Measurements from ENCODE around the gene FES.
"Not testable (repeated sequence)": the region's sequence is repeated elsewhere in the genome, so short reads cannot be mapped to it uniquely, and the experiment has no call there.

The FES gene

DNA sequence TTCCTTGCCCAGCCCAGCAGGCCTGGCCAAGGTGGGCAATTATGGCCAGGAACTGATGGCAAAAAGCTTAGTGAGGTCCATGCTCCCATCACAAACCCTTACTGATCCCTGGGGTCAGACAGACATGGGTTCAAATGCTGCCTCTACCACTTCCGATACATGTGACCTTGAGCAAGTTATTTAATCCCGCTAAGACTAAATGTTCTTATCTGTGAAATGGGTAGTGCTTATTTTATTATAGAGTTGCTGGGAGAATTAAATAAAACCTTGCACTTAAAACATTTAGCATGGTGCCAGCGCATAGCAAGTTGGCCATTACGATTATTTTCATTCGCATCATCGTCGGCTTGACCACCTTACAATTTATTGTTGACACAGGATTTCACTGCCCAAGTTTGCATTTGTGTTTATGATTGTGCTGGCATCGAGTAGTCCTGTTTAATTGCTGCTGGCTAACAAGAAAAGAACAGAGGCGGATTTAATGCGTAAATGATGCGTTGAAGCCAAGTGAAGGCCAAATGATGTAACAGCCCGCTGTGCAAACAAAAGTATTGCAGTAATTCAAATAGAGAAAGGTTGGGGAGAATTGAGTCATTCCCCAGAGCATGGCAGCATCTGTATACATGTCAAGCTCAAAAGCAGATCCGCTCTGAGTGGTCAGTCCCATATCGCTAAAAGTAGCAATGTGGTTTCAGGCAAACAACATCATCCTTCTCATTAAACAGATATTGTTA is 23.2 kb upstream of the FES start:
- DNase-seq (ENCODE audit: low read depth): no peak

DNA sequence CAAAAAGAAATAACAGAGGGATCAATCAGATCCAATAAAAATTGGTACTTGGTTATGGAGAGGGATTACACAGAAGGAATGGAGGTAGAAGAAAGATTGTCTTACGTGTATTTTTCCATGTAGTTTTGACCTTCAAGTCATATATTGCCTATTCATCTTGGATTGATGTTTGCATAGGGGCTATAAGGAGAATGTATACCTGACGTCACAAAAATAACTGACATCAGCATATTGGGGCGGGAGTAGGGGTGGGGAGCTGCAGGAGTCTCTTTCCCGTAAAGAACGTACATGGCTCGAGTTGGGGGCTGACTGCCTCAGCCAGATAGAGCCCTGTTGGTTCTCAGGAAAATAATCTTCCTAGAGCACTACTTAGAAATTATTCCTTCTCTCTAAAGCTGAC is 21.8 kb upstream of the FES start:
- no peak for DNase-seq (ENCODE audit: low read depth)

DNA sequence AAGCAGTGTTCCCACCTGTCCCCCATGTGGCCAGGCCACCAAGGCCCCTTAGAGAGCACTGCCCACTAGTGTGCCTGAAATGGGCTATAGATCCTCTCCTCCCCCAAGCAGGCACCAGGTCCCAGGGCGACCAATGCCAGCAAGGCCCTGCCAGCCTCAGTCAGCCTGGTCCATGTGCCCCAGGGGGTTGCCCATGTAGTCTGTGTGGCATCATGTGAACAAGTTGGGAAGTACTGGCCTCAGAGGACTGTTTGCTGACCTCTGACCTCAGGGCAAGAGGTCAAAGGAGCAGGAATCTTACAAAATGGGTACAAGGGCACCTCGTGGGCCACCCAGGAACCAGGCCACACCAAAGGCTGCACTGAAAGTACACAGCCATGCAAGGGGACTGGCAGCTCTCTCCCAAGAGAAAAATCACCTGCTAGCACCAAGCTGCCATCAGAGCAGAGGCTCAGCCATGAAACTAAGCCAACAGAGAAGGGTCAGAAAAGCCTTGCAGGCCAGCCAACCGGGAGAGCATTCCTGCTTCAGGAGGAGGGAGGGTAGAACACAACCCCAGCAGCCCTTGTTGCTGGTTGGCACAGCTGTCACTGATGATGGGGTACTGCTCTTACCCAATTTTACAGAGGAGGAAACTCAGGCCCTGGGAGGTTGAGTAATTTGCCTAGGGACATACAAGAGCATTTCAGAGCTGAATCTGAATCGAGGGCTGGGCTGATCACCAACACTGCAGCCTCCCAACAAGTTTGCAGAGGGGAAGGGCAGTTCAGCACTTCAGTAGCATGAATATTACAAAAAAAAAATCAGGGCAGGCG is 21.1 kb upstream of the FES start:
- no peak for DNase-seq (ENCODE audit: low read depth)

DNA sequence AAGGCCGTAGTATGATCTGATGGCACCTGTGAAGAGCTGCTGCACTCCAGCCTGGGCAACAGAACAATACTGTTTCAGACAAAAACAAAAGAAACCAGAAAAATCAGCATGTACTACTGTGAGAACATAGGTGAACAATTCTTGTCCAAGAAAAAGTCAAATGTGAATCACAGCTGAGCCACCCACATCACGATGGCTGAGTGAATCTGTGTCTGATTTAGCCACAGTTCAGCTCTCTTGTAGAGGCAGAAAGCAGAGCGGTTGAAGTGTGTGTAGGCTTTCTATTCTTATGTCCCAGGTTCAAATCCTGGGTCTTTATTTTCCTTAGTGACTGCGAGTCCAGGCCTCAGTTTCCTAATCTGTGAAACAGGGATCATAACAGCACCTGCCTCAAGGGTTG is 20.3 kb upstream of the FES start:
- DNase-seq (ENCODE audit: low read depth): no peak

DNA sequence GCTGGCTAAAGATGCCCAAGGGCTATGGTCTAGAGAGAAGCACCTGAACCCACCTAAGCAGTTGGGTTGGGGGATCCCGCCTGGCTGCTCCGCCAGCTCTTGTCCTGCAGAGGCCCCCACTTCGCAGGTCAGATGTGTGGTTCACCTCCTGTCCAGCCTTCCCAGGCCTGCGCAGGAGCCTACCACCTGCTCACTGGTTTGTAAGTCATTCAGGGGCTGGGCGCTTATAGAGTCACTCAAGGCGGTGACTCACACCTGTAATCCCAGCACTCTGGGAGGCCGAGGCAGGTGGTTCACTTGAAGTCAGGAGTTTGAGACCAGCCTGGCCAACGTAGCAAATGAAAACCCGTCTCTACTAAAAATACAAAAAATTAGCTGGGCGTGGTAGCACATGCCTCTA is 19.8 kb upstream of the FES start:
- no peak for DNase-seq (ENCODE audit: low read depth)

DNA sequence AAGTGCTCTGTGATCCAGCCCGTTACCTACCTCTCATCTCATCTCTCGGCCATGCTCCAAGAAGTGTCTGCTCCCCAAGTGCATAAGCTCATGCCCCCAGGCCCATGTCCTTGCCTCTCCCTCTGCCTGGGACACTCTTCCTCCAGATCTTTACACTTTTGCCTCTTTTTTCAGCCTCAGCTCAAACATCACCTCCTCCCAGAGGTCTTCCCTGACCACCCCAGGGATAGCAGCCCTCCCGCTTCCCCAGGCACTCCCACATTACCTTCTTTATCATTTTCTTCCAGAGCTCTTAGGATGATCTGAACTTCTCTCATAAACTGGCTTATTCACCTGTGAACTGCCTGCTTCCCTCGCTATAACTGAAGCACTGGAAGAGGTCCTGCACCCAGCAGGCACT is 18.6 kb upstream of the FES start:
- DNase-seq (ENCODE audit: low read depth): no peak

DNA sequence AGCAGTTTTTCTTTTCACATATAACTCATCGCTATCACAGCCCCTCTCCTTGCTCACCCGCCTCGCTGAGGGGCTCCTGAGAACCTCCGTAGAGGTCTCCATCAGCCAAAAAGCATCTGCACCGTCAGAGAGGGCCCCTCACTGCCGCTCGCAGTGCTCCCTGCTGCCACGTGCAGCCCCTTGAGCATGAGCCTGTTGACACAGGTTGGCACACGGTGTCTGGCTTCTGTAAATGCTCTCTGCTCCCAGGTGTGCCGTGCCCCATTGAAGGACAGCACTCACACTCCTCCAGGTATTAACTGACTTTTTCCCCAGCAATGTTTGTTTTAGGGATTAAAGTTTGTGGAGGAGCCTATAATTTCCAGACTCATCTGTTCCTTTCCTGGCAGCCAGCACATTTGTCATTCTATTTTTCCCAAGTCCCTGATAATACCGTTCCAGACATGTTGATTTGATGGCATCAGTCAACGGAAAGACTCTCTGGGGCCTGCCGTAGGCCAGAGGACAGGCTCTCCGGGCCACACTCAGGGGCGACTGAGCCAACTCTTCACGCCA is 18.1 kb upstream of the FES start:
- no peak for DNase-seq (ENCODE audit: low read depth)

DNA sequence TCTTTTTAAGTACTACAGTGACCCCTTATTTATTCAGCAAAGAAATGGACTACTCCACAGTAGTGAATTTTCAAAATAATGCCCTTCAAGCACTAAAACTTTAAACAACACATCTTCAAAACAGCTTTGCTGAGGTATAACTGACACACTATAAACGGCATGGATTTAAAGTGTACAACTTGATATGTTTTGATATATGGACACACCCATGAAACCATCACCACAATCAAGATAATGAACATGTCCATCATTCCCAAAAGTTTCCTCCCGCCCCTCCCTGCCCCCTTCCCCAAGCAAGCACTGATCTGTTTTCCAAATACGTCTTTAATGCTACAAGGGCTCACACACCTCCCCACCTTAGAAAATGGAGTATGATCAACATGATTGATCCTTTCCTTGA is 17.5 kb upstream of the FES start:
- DNase-seq (ENCODE audit: low read depth): no peak

DNA sequence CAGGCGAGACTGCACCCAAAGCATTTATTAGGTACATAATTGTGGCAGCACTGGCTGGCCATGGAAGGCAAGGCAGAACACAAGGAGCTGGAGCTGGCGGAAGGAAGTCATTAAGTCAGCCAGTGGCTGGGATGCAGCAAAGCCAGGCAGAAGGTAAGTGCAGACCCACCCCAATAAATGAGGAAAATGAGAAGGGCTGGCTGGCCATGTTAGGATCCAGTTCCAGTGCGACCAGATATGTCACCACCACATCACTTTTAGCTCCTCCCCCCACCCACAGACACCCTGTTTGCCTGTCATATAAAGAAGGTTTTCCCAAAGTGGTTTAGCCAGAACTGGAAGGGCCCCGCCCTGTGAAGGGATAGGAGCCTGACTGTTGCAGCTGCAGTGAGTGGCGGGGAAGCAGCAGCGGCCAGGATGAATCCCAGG is 16.0 kb upstream of the FES start, which contains the start of gene FURIN:
Gene FURIN, plus strand, starts transcription at position 328 of the 429 bp plus-strand sequence. CDS start 7,153 bp downstream, outside the sequence.
- no peak for DNase-seq (ENCODE audit: low read depth)

DNA sequence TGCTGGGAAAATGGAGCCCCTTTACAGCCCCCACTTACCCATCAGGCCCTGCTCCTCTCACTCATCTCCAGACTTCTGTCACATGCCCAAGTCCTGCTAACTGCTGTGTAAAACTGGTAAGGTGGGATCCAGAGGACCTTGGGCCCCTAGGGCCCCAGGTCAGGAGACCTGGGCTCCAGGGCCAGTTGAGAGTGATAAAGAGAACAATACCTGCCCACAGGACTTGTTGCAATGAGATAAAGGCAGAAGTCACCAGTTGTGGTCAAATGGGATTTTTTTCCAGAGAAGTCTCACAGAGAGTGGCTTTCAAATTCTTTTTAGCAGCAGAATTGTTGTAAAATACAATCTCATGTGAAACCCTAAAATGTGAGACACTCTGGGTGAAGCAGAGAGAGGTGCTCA is 15.2 kb upstream of the FES start:
- DNase-seq (ENCODE audit: low read depth): no peak

DNA sequence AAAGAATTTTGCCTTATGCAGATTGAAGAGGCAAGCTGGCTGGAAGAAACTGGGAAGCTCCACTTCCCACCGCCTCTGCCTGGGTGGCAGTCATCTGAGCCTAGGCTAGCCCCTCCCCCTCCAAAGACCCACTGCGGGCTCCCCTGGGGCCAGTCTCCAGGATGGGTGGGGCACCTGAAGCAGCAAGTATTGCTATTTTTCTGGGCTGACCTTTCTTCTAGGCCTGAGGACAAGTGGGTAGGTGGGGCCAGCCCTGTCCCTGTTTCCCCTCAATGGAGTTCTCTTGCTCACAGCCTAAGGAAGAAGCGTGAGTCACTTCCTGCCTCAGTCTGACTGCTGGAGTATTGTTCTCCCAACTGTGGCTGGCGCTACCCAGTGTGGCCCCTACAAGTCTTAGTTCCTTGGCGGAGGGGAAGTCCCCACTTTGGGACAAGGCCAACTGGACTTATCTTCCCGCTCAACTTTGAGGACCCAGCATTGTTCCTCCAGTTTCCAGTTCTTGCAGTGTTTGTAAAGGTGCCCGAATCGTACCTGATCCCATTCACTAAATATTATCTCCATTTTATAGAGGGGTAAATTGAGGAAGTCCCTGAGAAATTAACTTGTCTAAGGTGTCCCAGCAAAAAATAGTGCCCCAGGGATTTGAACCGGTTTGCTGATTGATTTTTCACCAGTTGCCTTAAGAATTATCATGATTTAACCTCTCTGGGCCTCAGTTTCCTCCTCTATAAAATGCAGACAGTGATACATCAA is 14.5 kb upstream of the FES start:
- no peak for DNase-seq (ENCODE audit: low read depth)

DNA sequence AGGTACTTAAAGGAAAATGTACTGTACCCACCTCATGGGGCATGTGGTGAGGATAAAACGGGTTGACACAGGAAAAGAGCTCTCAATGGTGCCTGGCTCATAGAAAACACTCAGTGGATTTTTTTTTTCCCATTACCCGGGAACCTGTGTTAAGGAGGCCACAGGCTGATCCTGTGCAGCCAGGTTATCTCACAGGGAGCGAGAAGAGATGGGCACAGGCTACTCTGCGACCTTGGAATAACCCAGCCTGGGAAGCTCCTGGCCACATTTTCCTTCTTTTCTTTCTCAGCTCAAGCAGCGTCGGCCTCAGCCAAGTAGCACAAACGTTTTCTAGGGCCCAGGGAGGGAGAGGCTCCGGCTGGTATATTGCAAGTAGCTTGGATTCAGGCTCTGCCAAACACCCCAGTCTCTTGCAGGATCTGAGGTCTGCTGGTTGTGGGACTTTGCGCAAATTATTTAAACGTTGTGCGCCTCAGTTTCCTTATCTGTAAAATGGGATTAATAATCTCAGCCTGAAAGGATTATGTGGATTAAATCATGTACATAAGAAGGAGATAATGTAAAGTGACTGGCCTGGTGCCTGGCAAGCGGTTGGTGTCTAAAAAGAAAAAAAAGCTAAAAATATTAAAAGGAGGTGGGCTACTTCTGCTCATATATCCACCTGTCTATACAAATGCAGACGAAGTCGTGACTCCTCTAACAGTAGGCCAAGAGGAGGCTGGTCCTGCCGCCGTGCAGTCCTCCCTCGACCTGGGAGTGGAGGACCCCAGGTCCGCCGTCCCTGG is 13.8 kb upstream of the FES start:
- DNase-seq (ENCODE audit: low read depth): no peak

DNA sequence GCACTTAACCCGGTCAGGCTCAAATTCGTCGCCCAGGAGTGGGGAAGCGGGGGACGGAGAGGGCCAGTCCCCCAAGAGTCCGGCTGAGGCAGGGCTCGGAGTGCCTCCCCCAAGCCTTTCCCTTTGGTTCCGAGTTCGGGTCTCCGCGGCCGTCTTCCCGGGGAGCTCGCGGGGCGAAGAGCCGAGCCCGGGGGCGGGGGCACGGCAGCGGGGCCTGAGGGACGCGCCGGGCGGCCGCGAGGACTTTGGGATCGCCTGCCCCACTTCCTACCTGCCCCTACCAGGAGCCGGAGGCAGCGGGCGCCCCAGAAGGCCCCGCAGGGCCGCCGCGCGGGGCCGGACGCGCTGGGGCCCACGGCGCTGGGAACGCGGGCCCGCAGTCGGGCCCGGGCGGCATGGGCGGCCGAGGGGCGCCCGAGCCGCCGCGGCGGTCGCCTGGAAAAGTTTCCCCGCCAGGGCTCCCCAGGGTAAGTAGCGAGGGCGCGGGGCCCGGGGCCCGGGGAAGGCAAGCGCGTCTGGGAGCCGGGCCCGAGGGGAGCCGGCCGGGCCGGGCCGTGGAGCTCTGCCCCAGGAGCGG is 13.1 kb upstream of the FES start:
- no peak for DNase-seq (ENCODE audit: low read depth)

DNA sequence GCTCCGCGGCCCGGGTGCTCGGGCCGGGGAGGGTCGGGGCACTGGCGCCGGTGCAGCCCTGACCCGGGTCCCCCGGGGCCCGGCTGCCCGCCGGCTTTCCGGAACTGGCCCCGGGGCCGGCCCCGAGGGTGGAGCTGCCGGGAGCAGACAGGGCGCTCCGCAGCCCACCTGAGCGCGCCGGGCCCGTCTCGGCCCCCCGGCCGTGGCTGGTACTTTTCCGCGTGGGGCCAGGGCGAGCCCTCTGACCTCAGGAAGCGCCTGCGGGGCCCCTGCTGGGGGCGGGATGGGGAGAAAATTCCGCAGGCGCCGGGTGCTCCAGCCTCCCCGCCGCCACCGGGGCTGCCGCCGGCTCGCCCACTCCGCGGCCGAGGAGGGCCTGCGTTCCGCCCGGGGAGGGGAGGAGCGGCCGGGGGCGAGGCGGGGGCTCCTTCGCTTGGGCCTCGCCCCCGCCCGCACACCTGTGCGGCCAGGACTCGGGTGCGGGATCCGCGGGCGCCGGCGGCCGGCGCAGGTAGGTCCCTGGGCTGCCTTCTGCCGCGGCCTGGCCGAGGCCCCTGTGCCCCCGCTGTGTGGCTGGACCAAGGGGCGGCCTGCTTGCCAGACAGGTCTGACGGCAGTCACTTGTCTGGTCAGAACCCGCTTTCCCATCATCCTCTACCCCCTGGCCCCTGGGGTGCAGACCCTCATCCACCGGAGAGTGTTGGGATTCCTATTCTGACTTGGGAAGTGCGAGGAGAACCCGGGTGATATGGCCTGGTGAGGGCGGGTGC is 12.4 kb upstream of the FES start:
- no peak for DNase-seq (ENCODE audit: low read depth)

DNA sequence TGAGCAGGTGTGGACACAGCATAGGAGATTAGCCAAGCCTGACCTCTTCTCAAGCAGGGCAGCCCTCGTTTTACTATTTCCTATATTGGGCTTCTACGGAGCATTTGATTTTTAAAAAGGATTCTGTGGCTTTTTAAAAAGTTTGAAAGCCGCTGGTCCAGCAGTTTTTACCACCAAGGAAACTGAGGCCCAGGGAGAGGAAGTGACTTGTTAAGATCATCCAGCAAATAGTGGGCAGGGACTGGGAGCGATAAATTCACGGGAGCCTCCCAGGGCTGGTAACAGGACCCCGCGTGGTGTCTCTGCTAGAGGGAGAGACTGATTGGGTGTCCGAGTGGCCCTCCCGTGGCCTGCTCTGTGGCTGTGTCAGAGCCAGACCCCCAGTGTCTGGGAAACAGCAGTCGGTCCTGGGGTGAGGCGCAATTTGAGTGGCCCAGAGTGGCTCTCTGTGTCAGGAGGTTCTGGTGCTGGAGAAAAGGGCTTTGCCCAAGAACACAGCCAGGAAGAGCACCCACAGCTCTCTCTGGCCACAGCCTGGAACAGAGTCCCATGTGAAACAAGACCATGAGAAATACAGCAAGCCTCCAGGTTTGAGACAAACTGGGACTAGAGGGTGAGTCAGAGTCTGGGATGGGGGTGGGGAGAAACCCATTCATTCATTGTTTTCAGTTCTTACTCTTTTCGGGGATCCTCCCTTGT is 11.7 kb upstream of the FES start:
- no peak for DNase-seq (ENCODE audit: low read depth)

DNA sequence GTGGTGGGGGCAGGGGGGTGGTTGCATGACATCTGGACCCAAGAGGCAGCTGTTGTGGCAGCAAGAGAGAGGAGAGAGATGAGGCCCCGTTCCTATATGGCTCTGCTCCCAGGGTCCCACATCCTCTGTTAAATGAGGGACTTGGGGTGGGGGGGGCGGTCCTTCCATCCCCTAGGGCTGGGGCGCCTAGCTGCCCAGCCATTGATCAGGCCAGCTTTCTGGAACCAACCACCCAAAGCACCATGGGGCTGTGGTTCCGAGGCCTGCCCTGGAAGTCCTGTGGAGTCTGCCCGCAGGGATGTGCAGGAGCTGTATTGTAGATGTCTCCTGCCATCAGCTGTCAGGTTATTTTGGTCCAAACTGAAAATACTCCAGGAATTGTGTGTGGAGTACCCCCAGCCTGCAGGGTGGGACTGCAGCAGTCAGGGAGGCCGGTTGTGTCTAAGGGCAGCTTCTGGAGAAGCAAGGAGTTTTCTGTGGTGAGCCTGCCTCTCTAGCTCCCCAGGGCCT is 10.8 kb upstream of the FES start:
- DNase-seq (ENCODE audit: low read depth): no peak

DNA sequence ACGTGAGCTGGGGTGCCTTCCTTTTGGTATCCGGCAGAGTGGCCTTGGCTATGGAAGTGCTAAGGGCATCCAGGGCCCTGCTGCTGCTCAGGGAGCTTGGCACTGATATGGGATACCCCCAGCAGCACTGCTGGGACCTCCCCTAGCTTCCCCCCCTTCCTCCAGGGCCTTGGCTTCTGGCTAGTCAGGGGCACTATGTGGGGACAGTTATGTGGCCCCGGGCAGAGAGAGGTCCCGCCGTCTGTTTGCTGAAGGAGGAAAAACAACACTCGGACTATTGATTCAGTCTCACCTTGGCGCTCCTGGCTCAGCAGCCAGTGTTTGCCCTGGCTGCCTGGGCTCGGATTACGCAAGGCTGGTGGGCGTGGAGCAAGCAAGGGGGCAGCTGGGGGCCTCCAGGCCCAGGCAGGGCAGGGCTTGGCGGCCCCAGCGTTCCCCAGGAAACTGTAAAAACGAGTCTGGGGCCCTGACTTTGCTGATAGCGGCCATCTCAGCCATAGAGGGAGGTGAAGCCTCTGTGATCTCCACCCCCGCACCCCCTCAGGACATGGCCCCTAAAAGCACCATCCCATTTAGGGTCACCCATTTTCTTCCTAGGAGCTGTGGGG is 10.2 kb upstream of the FES start:
- no peak for DNase-seq (ENCODE audit: low read depth)

DNA sequence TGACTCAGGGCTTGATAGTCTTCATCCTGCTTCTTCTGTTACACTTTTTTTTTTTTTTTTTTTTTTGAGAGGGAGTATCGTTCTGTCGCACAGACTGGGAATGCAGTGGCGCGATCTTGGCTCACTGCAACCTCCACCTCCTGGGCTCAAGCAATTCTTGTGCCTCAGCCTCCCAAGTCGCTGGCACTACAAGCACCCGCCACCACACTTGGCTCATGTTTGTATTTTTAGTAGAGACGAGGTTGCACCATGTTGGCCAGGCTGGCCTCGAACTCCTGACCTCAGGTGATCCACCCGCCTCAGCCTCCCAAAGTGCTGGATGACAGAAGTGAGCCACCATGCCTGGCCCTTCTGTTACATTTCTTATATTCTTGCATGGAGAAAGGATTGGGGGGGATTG is 9.3 kb upstream of the FES start:
- not testable (repeated sequence) for DNase-seq (ENCODE audit: low read depth)

DNA sequence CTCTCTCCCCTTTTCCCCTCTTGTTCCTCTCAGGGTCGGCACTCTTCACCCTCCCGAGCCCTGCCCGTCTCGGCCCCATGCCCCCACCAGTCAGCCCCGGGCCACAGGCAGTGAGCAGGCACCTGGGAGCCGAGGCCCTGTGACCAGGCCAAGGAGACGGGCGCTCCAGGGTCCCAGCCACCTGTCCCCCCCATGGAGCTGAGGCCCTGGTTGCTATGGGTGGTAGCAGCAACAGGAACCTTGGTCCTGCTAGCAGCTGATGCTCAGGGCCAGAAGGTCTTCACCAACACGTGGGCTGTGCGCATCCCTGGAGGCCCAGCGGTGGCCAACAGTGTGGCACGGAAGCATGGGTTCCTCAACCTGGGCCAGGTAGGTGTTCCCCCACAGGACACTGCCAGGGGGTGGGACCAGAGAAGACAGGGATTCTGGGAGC is 8.7 kb upstream of the FES start:
- no peak for DNase-seq (ENCODE audit: low read depth)

Data from activated gamma-delta T cell treated with anti-CD3 and anti-CD28 coated beads, Interleukin-2, amount 50 U/mL, for 16 hours (primary cell).